ENCODE measurements around the gene TMEFF1.

Gene TMEFF1

DNA sequence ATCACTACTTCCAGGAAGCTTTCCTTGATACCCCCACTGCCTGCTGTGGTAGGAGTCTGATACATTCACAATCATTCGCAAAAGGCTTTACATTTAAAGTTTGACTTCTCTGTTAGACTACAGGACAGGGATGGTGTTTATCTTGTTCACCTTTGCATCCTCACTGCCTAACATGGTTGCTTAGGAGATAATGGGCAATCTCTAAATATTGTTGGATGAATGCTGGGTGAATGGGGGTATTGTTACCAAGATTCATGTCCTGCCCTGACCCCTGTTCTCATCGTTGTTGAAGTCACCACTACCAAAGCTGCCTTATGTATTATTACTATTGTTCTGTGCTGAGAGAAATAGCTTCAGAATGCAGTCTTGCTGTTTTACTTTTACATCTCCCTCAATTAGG lies 7.7 kb upstream of the TMEFF1 start:
- CTCF ChIA-PET, result no interaction called here
- TF ChIP-seq FOXA1 (IDR thresholded peaks at IDR 0.05) (no peak), ZNF384 (IDR thresholded peaks at IDR 0.05) (no peak), ARNT (IDR thresholded peaks at IDR 0.05) (no peak), FOXM1 (IDR thresholded peaks at IDR 0.05; ENCODE audit: borderline replicate concordance) (no peak), LEF1 (IDR thresholded peaks at IDR 0.05; ENCODE audit: borderline replicate concordance) (no peak), HDGF (IDR thresholded peaks at IDR 0.05; ENCODE audit: borderline replicate concordance) (no peak)
- TF ChIP-seq, protein P1, sequence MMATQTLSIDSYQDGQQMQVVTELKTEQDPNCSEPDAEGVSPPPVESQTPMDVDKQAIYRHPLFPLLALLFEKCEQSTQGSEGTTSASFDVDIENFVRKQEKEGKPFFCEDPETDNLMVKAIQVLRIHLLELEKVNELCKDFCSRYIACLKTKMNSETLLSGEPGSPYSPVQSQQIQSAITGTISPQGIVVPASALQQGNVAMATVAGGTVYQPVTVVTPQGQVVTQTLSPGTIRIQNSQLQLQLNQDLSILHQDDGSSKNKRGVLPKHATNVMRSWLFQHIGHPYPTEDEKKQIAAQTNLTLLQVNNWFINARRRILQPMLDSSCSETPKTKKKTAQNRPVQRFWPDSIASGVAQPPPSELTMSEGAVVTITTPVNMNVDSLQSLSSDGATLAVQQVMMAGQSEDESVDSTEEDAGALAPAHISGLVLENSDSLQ (IDR thresholded peaks at IDR 0.05), result no peak
- POLR2A ChIA-PET, result no interaction called here
- DNase-seq (ENCODE audit: extremely low spot score), result no peak

DNA sequence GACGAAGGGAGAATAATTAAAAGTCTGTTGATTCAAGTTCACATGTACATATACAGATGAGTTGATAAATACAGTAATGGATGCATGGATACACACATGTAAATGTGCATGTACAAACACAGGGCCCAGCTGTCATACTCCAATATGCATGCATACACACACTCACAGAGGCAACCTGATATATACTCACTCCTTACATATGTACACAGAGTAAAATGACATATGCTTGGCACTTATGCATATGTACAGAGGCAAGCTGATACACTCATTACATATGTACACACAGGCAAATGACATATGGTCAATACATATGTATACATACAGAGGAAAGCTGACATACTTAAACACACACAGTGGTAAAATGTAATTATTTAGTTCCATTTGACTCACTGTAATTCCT lies 7.2 kb upstream of the TMEFF1 start:
- TF ChIP-seq BHLHE40 (IDR thresholded peaks at IDR 0.05; ENCODE audit: borderline replicate concordance) (no peak), CTBP1 (IDR thresholded peaks at IDR 0.05; ENCODE audit: borderline replicate concordance) (no peak), FOXA1 (IDR thresholded peaks at IDR 0.05) (no peak), HDGF (IDR thresholded peaks at IDR 0.05; ENCODE audit: borderline replicate concordance) (no peak), ARNT (IDR thresholded peaks at IDR 0.05) (no peak), NFRKB (IDR thresholded peaks at IDR 0.05) (no peak), FOXK2 (IDR thresholded peaks at IDR 0.05) (no peak), FOXM1 (IDR thresholded peaks at IDR 0.05; ENCODE audit: borderline replicate concordance) (no peak), SP1 (IDR thresholded peaks at IDR 0.05) (no peak), ELF4 (IDR thresholded peaks at IDR 0.05) (no peak)
- TF ChIP-seq, protein P1 (IDR thresholded peaks at IDR 0.05), result no peak
- POLR2A ChIA-PET, result no interaction called here
- no peak for DNase-seq (ENCODE audit: extremely low spot score)
- CTCF ChIA-PET, result no interaction called here

DNA sequence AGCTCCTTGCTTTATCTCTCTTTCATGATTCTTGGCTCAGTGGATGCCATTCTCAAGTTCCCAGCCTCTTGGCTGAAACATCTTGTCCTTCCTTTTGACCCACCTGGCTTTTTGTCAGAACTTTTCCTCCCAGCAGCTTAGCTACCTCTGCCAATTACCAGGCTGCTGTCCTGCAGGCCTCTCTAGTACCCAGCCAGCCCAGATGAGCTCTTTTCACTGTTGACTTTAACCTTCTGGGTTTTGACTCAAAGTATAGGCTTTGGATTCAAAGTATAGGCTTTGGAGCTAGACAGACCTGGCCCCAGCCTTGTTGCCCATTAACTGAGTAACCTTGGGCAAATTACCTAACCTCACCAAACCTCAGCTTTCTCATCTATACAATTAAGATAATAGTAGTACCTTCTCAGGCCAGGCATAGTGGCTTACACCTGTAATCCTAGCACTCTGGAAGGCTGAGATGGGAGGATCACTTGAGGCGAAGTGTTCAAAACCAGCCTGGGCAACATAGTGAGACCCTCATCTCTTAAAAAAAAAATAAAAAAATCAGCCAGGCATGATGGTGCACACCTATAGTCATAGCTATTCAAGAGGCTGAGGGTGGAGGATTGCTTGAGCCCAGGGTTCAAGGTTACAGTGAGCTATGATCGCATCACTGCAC lies 6.6 kb upstream of the TMEFF1 start:
- no peak for DNase-seq (ENCODE audit: extremely low spot score)
- TF ChIP-seq L3MBTL2 (conservative IDR thresholded peaks at IDR 0.05) (no peak), FOXK2 (IDR thresholded peaks at IDR 0.05) (no peak), FOXA1 (IDR thresholded peaks at IDR 0.05) (no peak), LEF1 (IDR thresholded peaks at IDR 0.05; ENCODE audit: borderline replicate concordance) (no peak), HDGF (IDR thresholded peaks at IDR 0.05; ENCODE audit: borderline replicate concordance) (no peak), NFRKB (IDR thresholded peaks at IDR 0.05) (no peak), CTBP1 (IDR thresholded peaks at IDR 0.05; ENCODE audit: borderline replicate concordance) (no peak), BHLHE40 (IDR thresholded peaks at IDR 0.05; ENCODE audit: borderline replicate concordance) (no peak), FOXM1 (IDR thresholded peaks at IDR 0.05; ENCODE audit: borderline replicate concordance) (no peak), SP1 (IDR thresholded peaks at IDR 0.05) (no peak), SUZ12 (IDR thresholded peaks at IDR 0.05) (no peak), TARDBP (IDR thresholded peaks at IDR 0.05) (no peak), ARNT (IDR thresholded peaks at IDR 0.05) (no peak), ELF4 (IDR thresholded peaks at IDR 0.05) (no peak), ZNF384 (IDR thresholded peaks at IDR 0.05) (no peak)
- TF ChIP-seq, protein P1 (IDR thresholded peaks at IDR 0.05), result no peak
- ChIA-PET POLR2A (no interaction called here), CTCF (interaction anchor here (0.6 kb wide), 1 partner anchor 24 kb away, joined by 3 read pairs; no protein-coding TSS in a partner anchor)

DNA sequence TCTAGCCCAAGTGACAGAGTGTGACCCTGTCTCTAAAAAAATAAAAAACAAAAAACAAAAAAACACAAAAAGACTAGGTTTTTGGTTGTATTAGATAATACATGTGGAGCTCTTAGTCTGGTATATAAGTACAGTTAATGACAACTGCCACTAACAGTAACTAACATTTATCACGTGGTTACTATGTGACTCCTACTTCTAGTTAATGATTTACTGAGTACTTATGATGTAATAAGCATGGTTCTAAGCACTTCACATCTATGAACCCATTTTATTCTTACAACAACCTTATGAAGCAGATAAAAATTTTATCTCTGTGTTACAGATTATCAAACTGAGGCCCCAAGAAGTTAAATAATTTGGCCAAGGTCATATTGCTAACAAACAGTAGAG lies 6.1 kb upstream of the TMEFF1 start:
- CTCF ChIA-PET, result interaction anchor here (0.6 kb wide), 1 partner anchor 24 kb away, joined by 3 read pairs; no protein-coding TSS in a partner anchor
- no peak for TF ChIP-seq TARDBP (IDR thresholded peaks at IDR 0.05)
- no peak for DNase-seq (ENCODE audit: extremely low spot score)
- POLR2A ChIA-PET, result no interaction called here

DNA sequence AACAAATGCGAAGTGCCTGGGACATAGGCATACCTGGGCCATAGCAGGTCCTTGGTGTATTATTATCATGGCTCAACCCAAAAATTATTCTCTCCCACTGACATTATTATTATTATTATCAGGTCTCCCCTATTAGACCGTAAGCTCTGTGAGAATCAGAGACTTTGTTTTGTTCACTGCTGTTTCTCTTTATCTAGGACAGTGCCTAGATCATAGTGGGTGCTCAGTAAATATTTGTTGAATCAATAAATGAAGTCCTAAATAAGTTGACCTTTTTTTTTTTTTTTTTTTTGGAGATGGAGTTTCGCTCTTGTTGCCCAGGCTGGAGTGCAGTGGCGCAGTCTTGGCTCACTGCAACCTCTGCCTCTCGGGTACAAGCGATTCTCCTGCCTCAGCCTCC lies 4.9 kb upstream of the TMEFF1 start:
- DNase-seq (ENCODE audit: extremely low spot score), result no peak
- TF ChIP-seq TARDBP (IDR thresholded peaks at IDR 0.05), result no peak
- no peak for TF ChIP-seq CTBP1 (IDR thresholded peaks at IDR 0.05; ENCODE audit: borderline replicate concordance)
- TF ChIP-seq BHLHE40 (IDR thresholded peaks at IDR 0.05; ENCODE audit: borderline replicate concordance), result no peak
- TF ChIP-seq ARNT (IDR thresholded peaks at IDR 0.05), result no peak
- ChIA-PET POLR2A (no interaction called here), CTCF (no interaction called here)

DNA sequence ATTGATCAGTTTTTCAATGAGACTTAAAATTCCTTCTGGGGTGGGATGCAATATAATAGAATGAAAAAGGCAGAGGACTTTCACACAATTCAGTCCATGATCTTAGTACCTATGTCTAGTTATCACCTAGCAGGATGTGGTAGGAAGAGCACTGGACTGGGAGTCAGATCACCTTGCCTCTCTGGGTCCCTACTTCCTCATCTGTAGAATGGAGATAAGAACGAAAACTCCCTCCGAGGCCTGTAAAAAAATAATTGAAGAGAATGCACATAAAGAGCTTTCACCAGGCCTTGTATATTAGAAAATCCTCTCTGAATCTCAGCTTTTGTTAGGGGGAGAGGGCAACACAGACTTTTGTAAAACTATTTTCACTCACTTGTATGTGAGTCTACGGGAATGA lies 681 bp upstream of the TMEFF1 start:
- ChIA-PET CTCF (interaction anchor here (1.1 kb wide), 1 partner anchor 9 kb away, joined by 3 read pairs; no protein-coding TSS in a partner anchor), POLR2A (interaction anchor here (0.6 kb wide), 1 partner anchor 12 kb away, joined by 3 read pairs; no protein-coding TSS in a partner anchor)
- no peak for DNase-seq (ENCODE audit: extremely low spot score)
- no peak for TF ChIP-seq TARDBP (IDR thresholded peaks at IDR 0.05)
- TF ChIP-seq SP1 (IDR thresholded peaks at IDR 0.05), result no peak
- TF ChIP-seq ARNT (IDR thresholded peaks at IDR 0.05), result no peak
- no peak for TF ChIP-seq FOXA1 (IDR thresholded peaks at IDR 0.05)
- no peak for TF ChIP-seq L3MBTL2 (conservative IDR thresholded peaks at IDR 0.05)
- no peak for TF ChIP-seq ZNF384 (IDR thresholded peaks at IDR 0.05)

Data from HEK293T (cell line).